ENCODE data around the gene RAB11FIP3.

GRCh38 chr16:463071-463470 is 37.6 kb downstream of the RAB11FIP3 start:
- TF ChIP-seq, protein P1, sequence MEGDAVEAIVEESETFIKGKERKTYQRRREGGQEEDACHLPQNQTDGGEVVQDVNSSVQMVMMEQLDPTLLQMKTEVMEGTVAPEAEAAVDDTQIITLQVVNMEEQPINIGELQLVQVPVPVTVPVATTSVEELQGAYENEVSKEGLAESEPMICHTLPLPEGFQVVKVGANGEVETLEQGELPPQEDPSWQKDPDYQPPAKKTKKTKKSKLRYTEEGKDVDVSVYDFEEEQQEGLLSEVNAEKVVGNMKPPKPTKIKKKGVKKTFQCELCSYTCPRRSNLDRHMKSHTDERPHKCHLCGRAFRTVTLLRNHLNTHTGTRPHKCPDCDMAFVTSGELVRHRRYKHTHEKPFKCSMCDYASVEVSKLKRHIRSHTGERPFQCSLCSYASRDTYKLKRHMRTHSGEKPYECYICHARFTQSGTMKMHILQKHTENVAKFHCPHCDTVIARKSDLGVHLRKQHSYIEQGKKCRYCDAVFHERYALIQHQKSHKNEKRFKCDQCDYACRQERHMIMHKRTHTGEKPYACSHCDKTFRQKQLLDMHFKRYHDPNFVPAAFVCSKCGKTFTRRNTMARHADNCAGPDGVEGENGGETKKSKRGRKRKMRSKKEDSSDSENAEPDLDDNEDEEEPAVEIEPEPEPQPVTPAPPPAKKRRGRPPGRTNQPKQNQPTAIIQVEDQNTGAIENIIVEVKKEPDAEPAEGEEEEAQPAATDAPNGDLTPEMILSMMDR (conservative IDR thresholded peaks at IDR 0.05; ENCODE audit: low read depth, low read length), result no peak
- TF ChIP-seq EZH2phosphoT487 (IDR thresholded peaks at IDR 0.05; ENCODE audit: borderline replicate concordance, low read length), result no peak
